Heart right ventricle (tissue), 16 donors: ENCODE data around the gene KIF1B. TPM values are rescaled to one million over a fixed set of nuclear protein-coding genes. Genes with fewer than 3 reads are reported as not detected.

ENCODE experiments used
- ATAC-seq, 8 donors: fragments of 200-7000 bp; cut with Tn5 transposase; one replicate each; pipeline ENCODE4 v1.9.1; 2020; ENCODE audit warnings: mild to moderate bottlenecking in 8 of 8, moderate library complexity in 8 of 8, moderate number of reproducible peaks in 1 of 8
- DNase-seq, 2 donors: peaks; one replicate each; pipeline ENCODE4 v3.0.0-alpha.2; 2020
- H3K27ac ChIP-seq, 10 donors: fragments of 200-600 bp; sonication (generic) in 2 of 10; one replicate each; pipeline versions ENCODE4 v1.5.0 to v1.8.0; 2020 to 2022; ENCODE audit warnings: mild to moderate bottlenecking in 3 of 10
- H3K27me3 ChIP-seq, 7 donors: fragments of 200-600 bp; one replicate each; pipeline ENCODE4 v1.8.0; 2021 to 2022; ENCODE audit warnings: mild to moderate bottlenecking in 2 of 7
- H3K36me3 ChIP-seq, 9 donors: fragments of 200-600 bp; sonication (generic) in 1 of 9; one replicate each; pipeline versions ENCODE4 v1.5.0 to v1.8.0; 2020 to 2022; ENCODE audit warnings: mild to moderate bottlenecking in 2 of 9
- H3K4me1 ChIP-seq, 9 donors: fragments of 200-600 bp; sonication (generic) in 1 of 9; one replicate each; pipeline versions ENCODE4 v1.5.0 to v1.8.0; 2020 to 2022; ENCODE audit warnings: mild to moderate bottlenecking in 4 of 9
- H3K4me3 ChIP-seq, 10 donors: fragments of 200-600 bp; sonication (generic) in 2 of 10; one replicate each; pipeline versions ENCODE4 v1.5.0 to v1.8.0; 2020 to 2022; ENCODE audit warnings: mild to moderate bottlenecking in 7 of 10, moderate library complexity in 2 of 10
- H3K9me3 ChIP-seq, 11 donors: fragments of 200-600 bp in 10 of 11; sonication (generic) in 2 of 11; one replicate each; pipeline versions ENCODE4 v1.5.0 to v1.8.0; 2013 to 2022; ENCODE audit warnings: mild to moderate bottlenecking in 2 of 11, control low read depth in 1 of 11, moderate library complexity in 1 of 11
- CTCF ChIP-seq, 9 donors: fragments of 200-600 bp; sonication (generic) in 2 of 9; IDR thresholded peaks; one replicate each; pipeline versions ENCODE4 v1.5.0 to v1.8.0; 2021 to 2022; ENCODE audit warnings: antibody characterized with exemption in 9 of 9, mild to moderate bottlenecking in 5 of 9, moderate library complexity in 1 of 9
- WGBS, 2 donors: extraction: QIAGEN DNeasy Blood & Tissue Kit; methylation state at CpG; one replicate each; pipeline ENCODE4 v1.1.7; 2013; ENCODE audit warnings: inconsistent platforms in 1 of 2; 5-methylcytosine and 5-hydroxymethylcytosine counted together
- intact Hi-C, 10 donors: fragments of 100-400 bp; cut with DNase I; formaldehyde crosslinking; loops; one replicate each; pipeline versions ENCODE4 v1.11.1 to v1.14.2; 2022
- polyA plus RNA-seq, 2 donors: library from polyadenylated mRNA; stranded (reverse); fragments of 200-250 nt; gene quantifications; one replicate each; pipeline ENCODE4 v1.2.3, GENCODE V29; 2013
- total RNA-seq, 10 donors: library from RNA; stranded (reverse); fragmentation: NEBNext Ultra II Directional in 3 of 10; extraction: Animal tissue kit (Norgen Biotek cat#: 25700) in 3 of 10; gene quantifications; one replicate each; pipeline versions ENCODE4 v1.2.1 to v1.2.4, GENCODE V29; 2021 to 2023
- donor health status: Arrhythmogenic right ventricular cardiomyopathy.
- donor health status: ischemic (EF 13 %, LVEDD 7.1; RV severe dilation, severe dysfunction).
- donor health status: healthy with polysubstance abuse.
- donor health status: DM: no; HTN: yes; CAD: no.
- donor health status: DM: no; HTN: no; CAD: no.
- donor health status: ischemic (EF 25% LVEDD 6.9; RV normal size, moderate dysfunction).
- donor health status: ischemic (EF 25% LVEDD 5.7; RV mildly dilated, moderate dysfunction).
- donor health status: healthy.
- donor health status: DM: yes; HTN: yes; CAD: no.
- donor health status: Ischemic cardiomyopathy.
- donor health status: ischemic (EF 35%, LVEDD 5.7; RV mildly dilated, moderate dysfunction).
- donor health status: nonischemic (EF 11% LVEDD 7.7; RV severe dilation, severe dysfunction).
- donor health status: DM: yes; HTN: yes; CAD: no.
- donor health status: PGD.
- donor health status: ischemic (EF 29% LVEDD 5.4; RV normal size, mild dysfunction).
- donor health status: nonischemic (EF 23%, LVEDD 6.1; RV moderate dilation, normal function).

The KIF1B gene
- total and polyA plus RNA-seq, 12 donors, result 21.6 to 107 (median 87.5) TPM

DNA sequence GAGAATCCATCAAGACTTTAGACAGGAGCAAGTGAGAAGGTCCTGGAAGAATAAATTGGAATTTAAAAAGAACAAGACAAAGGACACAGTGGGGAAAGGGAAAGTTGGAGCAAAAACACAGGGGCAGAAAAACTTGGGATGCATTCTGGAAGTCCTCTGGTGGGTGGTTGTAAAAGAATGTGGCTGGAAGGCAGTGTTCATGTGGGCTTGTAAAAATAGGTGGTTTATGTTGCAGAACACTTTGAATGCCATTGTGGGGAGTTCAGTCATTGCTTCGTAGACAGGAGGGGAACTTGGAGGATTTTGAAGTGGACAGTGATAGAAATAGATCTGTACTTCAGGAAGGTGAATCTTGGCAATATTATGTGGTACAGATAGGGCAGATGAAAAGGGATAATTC, 15.2 kb downstream of the KIF1B start:
- no peaks in the 10 kb centered on the region for H3K36me3 ChIP-seq
- H3K27me3 ChIP-seq, result no peaks in the 10 kb centered on the region
- peaks cover 0 to 82% (median 48%) of the 10 kb centered on the region in 9 donors for H3K4me1 ChIP-seq
- no peak overlapping the region for H3K4me3 ChIP-seq
- no peak overlapping the region for H3K27ac ChIP-seq
- no peak for ATAC-seq
- 44 to 50% methylated on average over 1 of the region's 1 CpG for WGBS, 2 donors
- no peak for DNase-seq
- no peak for TF ChIP-seq CTCF (IDR thresholded peaks at IDR 0.05)
- intact Hi-C loops, result no loop called here
- no peaks in the 10 kb centered on the region for H3K9me3 ChIP-seq

GRCh38 chr1:10228528-10228927, 18.2 kb downstream of the KIF1B start:
- Histone ChIP-seq H3K4me3 (no peak overlapping the region), H3K4me1 (peaks cover 0 to 82% (median 40%) of the 10 kb centered on the region in 9 donors), H3K27me3 (no peaks in the 10 kb centered on the region), H3K36me3 (peaks cover 0 to 13% (median 3%) of the 10 kb centered on the region in 9 donors), H3K9me3 (no peaks in the 10 kb centered on the region), H3K27ac (no peak overlapping the region)
- WGBS, 2 donors, result 62% methylated on average over 2 of the region's 2 CpGs
- ATAC-seq (no peak), DNase-seq (no peak)
- TF ChIP-seq CTCF (IDR thresholded peaks at IDR 0.05), result no peak
- intact Hi-C loops, result no loop called here

- TF ChIP-seq CTCF (IDR thresholded peaks at IDR 0.05), result no peak
- Histone ChIP-seq H3K27ac (no peak overlapping the region), H3K4me1 (peaks cover 0 to 69% (median 39%) of the 10 kb centered on the region in 9 donors), H3K27me3 (no peaks in the 10 kb centered on the region), H3K9me3 (no peaks in the 10 kb centered on the region), H3K4me3 (no peak overlapping the region), H3K36me3 (peaks cover 0 to 27% (median 14%) of the 10 kb centered on the region in 9 donors)
- intact Hi-C loops, result no loop called here
- DNase-seq (no peak), ATAC-seq (no peak)
- WGBS, 2 donors, result 88 to 92% methylated on average over 5 of the region's 5 CpGs
These were observed 19.5 kb downstream of the KIF1B start for GRCh38 chr1:10229903-10230302.

DNA sequence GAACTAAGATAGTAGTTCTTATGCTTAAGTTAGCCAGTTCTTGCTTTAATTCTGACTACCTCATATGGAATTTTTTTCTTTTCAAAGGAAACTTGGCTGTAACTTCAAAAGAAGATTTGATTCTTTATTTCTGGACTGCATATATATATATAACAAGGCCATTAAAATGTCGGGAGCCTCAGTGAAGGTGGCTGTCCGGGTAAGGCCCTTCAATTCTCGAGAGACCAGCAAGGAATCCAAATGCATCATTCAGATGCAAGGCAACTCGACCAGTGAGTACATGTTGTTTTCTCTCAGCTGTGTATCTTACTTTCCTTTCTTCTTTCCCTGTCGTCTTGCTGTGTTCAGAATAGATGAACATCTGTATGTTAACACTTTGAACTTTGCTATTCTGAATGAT, 21.8 kb downstream of the KIF1B start:
- Histone ChIP-seq H3K27ac (no peak overlapping the region), H3K9me3 (no peaks in the 10 kb centered on the region), H3K27me3 (no peaks in the 10 kb centered on the region), H3K36me3 (peaks cover 0 to 49% (median 14%) of the 10 kb centered on the region in 9 donors), H3K4me1 (peaks cover 0 to 54% (median 27%) of the 10 kb centered on the region in 9 donors), H3K4me3 (no peak overlapping the region)
- ATAC-seq (peak in 1 of 8 donors; percentile 32), DNase-seq (no peak)
- no peak for TF ChIP-seq CTCF (IDR thresholded peaks at IDR 0.05)
- intact Hi-C loops, result no loop called here
- WGBS, 2 donors, result 20 to 35% methylated on average over 5 of the region's 5 CpGs
